B cell (primary cell): ENCODE measurements around the gene PREP. TPM values are rescaled to one million over a fixed set of nuclear protein-coding genes. Genes with fewer than 3 reads are reported as not detected.

Source experiments
- ATAC-seq: fragments of 200-7000 bp; cut with Tn5 transposase; one replicate; pipeline ENCODE4 v1.10.0; 2021; ENCODE audit warnings: low read depth, mild to moderate bottlenecking, moderate number of reproducible peaks, moderate library complexity
- CTCF ChIA-PET: fragments of 350-600 bp; sonication (Branson Sonifier 250); formaldehyde crosslinking; loops from one replicate; lab custom pipeline; 2021; ENCODE audit warnings: antibody characterized with exemption, inconsistent platforms; lab: Charles Lee
- POLR2A ChIA-PET: fragments of 350-600 bp; sonication (Branson Sonifier 250); formaldehyde crosslinking; loops from one replicate; lab custom pipeline; 2021; ENCODE audit warnings: antibody characterized with exemption; lab: Charles Lee
- DNase-seq: peaks from one replicate; pipeline ENCODE4 v3.0.0; 2013
- H2AFZ ChIP-seq: 2 replicates; pipeline ENCODE4 v1.6.1; 2012; ENCODE audit warnings: mild to moderate bottlenecking, low read depth, low read length; ENCODE audit not compliant: insufficient read depth, poor library complexity, severe bottlenecking
- H3K27ac ChIP-seq, 2 donors: 1 replicate in 1 of 2; 2 replicates in 1 of 2; pipeline ENCODE4 v1.5.1; 2012 to 2013; ENCODE audit warnings: low read length in 2 of 2, mild to moderate bottlenecking in 2 of 2, moderate library complexity in 1 of 2
- H3K27me3 ChIP-seq, 4 experiments: fragments of 200-600 bp in 1 of 4; sonication (generic) in 1 of 4; replicated peaks in 1 of 4; 1 replicate in 2 of 4; 2 replicates in 2 of 4; pipeline versions ENCODE4 v1.6.1 to v1.7.0; 2013 to 2016; ENCODE audit warnings: low read length in 3 of 4, mild to moderate bottlenecking in 2 of 4, mixed read lengths in 1 of 4, moderate library complexity in 1 of 4; ENCODE audit not compliant: insufficient read depth in 4 of 4, control insufficient read depth in 3 of 4; ENCODE audit errors: control extremely low read depth in 1 of 4
- H3K36me3 ChIP-seq, 2 experiments: replicated peaks in 1 of 2; 1 replicate in 1 of 2; 2 replicates in 1 of 2; pipeline versions ENCODE4 v1.6.1 to v1.7.1; 2013; ENCODE audit warnings: low read length in 1 of 2; ENCODE audit not compliant: insufficient read depth in 2 of 2, control insufficient read depth in 1 of 2; ENCODE audit errors: control extremely low read depth in 1 of 2, extremely low read depth in 1 of 2
- H3K4me1 ChIP-seq, 2 donors: fragments of 200-600 bp in 1 of 2; sonication (generic) in 1 of 2; 1 replicate in 1 of 2; 2 replicates in 1 of 2; pipeline versions ENCODE4 v1.5.1 to v1.6.1; 2013 to 2017; ENCODE audit warnings: low read length in 2 of 2; ENCODE audit not compliant: control insufficient read depth in 2 of 2, insufficient read depth in 2 of 2
- H3K4me2 ChIP-seq: replicated peaks from 2 replicates; pipeline ENCODE3; 2012; ENCODE audit warnings: mild to moderate bottlenecking, low read depth, low read length; ENCODE audit not compliant: poor library complexity, severe bottlenecking
- H3K4me3 ChIP-seq, 5 experiments: fragments of 200-600 bp in 1 of 5; sonication (generic) in 1 of 5; 1 replicate in 3 of 5; 2 replicates in 2 of 5; pipeline versions ENCODE4 v1.5.1 to v1.7.0; 2011 to 2016; ENCODE audit warnings: low read length in 4 of 5, mild to moderate bottlenecking in 4 of 5, low read depth in 2 of 5, control low read depth in 1 of 5, moderate library complexity in 1 of 5; ENCODE audit not compliant: insufficient read depth in 1 of 5; ENCODE audit errors: control extremely low read depth in 1 of 5, extremely low read depth in 1 of 5
- H3K79me2 ChIP-seq: fragments of 200-600 bp; sonication (generic); one replicate; pipeline ENCODE4 v1.6.0; 2016; ENCODE audit warnings: low read length; ENCODE audit not compliant: control insufficient read depth, insufficient read depth
- H3K9ac ChIP-seq: fragments of 200-600 bp; sonication (generic); 2 replicates; pipeline ENCODE4 v1.6.1; 2017; ENCODE audit warnings: mild to moderate bottlenecking, low read length, moderate library complexity
- H3K9me3 ChIP-seq, 3 donors: one replicate each; pipeline versions ENCODE4 v1.6.1 to v1.7.1; 2013; ENCODE audit warnings: low read length in 2 of 3; ENCODE audit not compliant: control insufficient read depth in 2 of 3, insufficient read depth in 1 of 3; ENCODE audit errors: control extremely low read depth in 1 of 3
- H4K20me1 ChIP-seq: 2 replicates; pipeline ENCODE4 v1.6.0; 2012; ENCODE audit warnings: mild to moderate bottlenecking, low read length; ENCODE audit not compliant: insufficient read depth, control insufficient read depth, poor library complexity, severe bottlenecking
- H3K27ac Mint-ChIP-seq: one replicate; pipeline ENCODE4 v1.8.0; 2021; ENCODE audit warnings: mixed read lengths
- H3K27me3 Mint-ChIP-seq: one replicate; pipeline ENCODE4 v1.8.0; 2021; ENCODE audit warnings: mixed read lengths
- H3K4me1 Mint-ChIP-seq: one replicate; pipeline ENCODE4 v1.8.0; 2021; ENCODE audit warnings: mixed read lengths
- H3K4me3 Mint-ChIP-seq: one replicate; pipeline ENCODE4 v1.8.0; 2021; ENCODE audit warnings: mixed read lengths
- H3K9me3 Mint-ChIP-seq: one replicate; pipeline ENCODE4 v1.8.0; 2022; ENCODE audit warnings: mixed read lengths; ENCODE audit not compliant: insufficient read depth
- EZH2 ChIP-seq: IDR thresholded peaks from 2 replicates; pipeline ENCODE4 v1.6.1; 2012; ENCODE audit warnings: borderline replicate concordance, low read depth, mild to moderate bottlenecking, moderate library complexity, low read length; ENCODE audit not compliant: insufficient read depth, poor library complexity, severe bottlenecking
- WGBS: methylation state at CpG from one replicate; pipeline ENCODE4 v1.1.5; 2013; ENCODE audit warnings: missing lambda C conversion rate; ENCODE audit not compliant: insufficient coverage; 5-methylcytosine and 5-hydroxymethylcytosine counted together
- intact Hi-C: fragments of 100-400 bp; cut with micrococcal nuclease; formaldehyde crosslinking; loops from one replicate; pipeline ENCODE4 v1.10.0; 2022
- polyA plus RNA-seq: library from polyadenylated mRNA; depleted of rRNA; stranded (reverse); fragments of >200 nt; gene quantifications from 2 replicates; pipeline ENCODE4 v1.2.3, GENCODE V29; 2012
- total RNA-seq, 2 donors: library from RNA; stranded (reverse); fragments of 120-200 nt in 1 of 2; gene quantifications; 1 replicate in 1 of 2; 2 replicates in 1 of 2; pipeline versions ENCODE4 v1.2.3 to v1.2.4, GENCODE V29; 2013 to 2022
- TF ChIP-seq, protein P1 (sequence below): fragments of 200-600 bp; IDR thresholded peaks from one replicate; pipeline ENCODE4 v1.8.0; 2022; ENCODE audit warnings: antibody characterized with exemption, mild to moderate bottlenecking

The PREP gene
- total and polyA plus RNA-seq, 2 donors (not counting 1 experiment from before 2014, with no cell fraction given) = 12.2 to 27.0 TPM

DNA sequence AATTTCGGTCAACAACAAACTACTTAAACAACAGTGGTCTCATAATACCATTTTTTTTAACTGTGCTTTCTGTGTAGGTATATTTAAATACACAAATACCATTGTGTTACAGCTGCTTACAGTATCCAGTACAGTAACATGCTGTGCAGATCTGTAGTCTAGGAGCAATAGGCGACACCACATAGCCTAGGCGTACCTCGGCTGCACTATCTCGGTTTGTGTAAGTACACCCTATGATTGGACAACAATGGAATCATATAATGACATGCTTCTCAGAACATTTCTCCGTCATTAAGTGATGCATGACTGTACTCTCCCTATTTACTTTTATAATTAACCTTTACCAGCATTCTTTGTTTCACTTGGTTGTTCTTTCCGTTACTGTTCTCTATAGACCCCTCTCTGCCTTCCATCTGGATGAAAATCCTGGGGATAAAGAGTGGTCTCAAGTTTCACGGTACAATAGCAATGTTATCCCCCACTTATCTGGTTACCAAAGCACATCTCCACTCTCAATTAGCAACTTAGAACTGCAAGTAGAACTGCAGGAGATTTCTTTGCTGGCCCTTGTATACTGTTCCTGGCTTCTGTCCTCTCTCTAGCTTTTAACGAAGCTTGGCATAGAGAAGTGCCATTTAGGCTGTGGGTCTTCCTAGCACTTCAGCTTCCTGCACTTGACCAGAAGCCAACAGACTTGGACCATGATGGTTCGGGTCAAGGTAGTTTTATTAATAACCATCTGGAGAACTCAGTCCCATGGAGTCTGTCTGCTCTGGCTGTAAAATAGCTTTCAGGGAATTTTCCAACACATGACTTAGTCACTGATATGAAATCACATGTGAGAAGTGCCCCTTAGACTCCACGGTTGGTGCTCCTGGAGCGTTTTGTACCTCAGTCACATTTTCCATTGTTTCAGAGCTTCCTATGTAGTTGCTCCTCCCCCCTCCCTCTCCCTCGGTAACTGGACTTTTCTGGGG, 142.7 kb downstream of the PREP start:
- no peak overlapping the region for H2AFZ ChIP-seq
- Mint-ChIP-seq H3K27ac (no peak overlapping the region), H3K4me3 (no peak overlapping the region), H3K4me1 (no peaks in the 10 kb centered on the region), H3K9me3 (no peaks in the 10 kb centered on the region), H3K27me3 (peaks cover 22% of the 10 kb centered on the region)
- intact Hi-C loops = no loop called here
- no peak overlapping the region for H3K4me3 ChIP-seq
- no peaks in the 10 kb centered on the region for H3K4me1 ChIP-seq
- H3K4me2 ChIP-seq = no peak overlapping the region
- POLR2A ChIA-PET = no interaction called here
- no peak for ATAC-seq
- H3K9ac ChIP-seq = no peak overlapping the region
- no peaks in the 10 kb centered on the region for H4K20me1 ChIP-seq
- 87% methylated on average over 6 of the region's 13 CpGs for WGBS
- H3K27ac ChIP-seq = no peak overlapping the region
- no peaks in the 10 kb centered on the region for H3K79me2 ChIP-seq
- peaks cover 0 to 5% (median 0%) of the 10 kb centered on the region in 4 experiments for H3K27me3 ChIP-seq
- H3K9me3 ChIP-seq = no peaks in the 10 kb centered on the region
- CTCF ChIA-PET = no interaction called here
- no peak for DNase-seq
- no peaks in the 10 kb centered on the region for H3K36me3 ChIP-seq
- TF ChIP-seq EZH2 = no peak
- TF ChIP-seq, protein P1, sequence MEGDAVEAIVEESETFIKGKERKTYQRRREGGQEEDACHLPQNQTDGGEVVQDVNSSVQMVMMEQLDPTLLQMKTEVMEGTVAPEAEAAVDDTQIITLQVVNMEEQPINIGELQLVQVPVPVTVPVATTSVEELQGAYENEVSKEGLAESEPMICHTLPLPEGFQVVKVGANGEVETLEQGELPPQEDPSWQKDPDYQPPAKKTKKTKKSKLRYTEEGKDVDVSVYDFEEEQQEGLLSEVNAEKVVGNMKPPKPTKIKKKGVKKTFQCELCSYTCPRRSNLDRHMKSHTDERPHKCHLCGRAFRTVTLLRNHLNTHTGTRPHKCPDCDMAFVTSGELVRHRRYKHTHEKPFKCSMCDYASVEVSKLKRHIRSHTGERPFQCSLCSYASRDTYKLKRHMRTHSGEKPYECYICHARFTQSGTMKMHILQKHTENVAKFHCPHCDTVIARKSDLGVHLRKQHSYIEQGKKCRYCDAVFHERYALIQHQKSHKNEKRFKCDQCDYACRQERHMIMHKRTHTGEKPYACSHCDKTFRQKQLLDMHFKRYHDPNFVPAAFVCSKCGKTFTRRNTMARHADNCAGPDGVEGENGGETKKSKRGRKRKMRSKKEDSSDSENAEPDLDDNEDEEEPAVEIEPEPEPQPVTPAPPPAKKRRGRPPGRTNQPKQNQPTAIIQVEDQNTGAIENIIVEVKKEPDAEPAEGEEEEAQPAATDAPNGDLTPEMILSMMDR = no peak

DNA sequence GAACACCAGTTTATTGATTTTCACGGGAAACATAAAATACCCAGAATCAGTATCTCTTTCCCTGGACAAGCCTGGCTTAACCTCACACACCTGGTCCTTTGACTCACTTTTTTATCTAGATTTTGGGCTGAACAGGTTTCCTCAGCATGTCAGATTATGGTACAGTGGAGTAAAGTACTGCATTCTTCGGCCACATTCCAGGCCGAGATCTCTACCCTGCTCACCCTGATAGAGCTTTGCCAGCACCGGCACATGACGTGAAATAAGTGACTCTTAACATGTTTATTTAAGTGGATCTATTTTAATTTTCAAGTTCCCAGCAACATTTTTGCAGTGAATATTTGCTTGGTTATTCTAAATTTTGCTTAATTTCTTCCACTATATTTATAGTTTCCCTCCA, 144.1 kb downstream of the PREP start:
- H3K4me2 ChIP-seq = no peak overlapping the region
- no peak overlapping the region for H2AFZ ChIP-seq
- no peak overlapping the region for H3K4me3 ChIP-seq
- intact Hi-C loops = no loop called here
- DNase-seq (no peak), ATAC-seq (no peak)
- H3K27ac Mint-ChIP-seq = no peak overlapping the region
- no peak overlapping the region for H3K9ac ChIP-seq
- 100% methylated on average over 1 of the region's 5 CpGs for WGBS
- ChIA-PET POLR2A (no interaction called here), CTCF (no interaction called here)
- no peak for TF ChIP-seq EZH2
- TF ChIP-seq, protein P1 = no peak
- no peak overlapping the region for H3K27ac ChIP-seq
- H4K20me1 ChIP-seq = no peaks in the 10 kb centered on the region
- H3K4me1 Mint-ChIP-seq = no peaks in the 10 kb centered on the region
- no peaks in the 10 kb centered on the region for H3K9me3 ChIP-seq
- no peaks in the 10 kb centered on the region for H3K9me3 Mint-ChIP-seq
- H3K4me1 ChIP-seq = no peaks in the 10 kb centered on the region
- H3K79me2 ChIP-seq = no peaks in the 10 kb centered on the region
- no peaks in the 10 kb centered on the region for H3K36me3 ChIP-seq
- H3K27me3 ChIP-seq = peaks cover 0 to 5% (median 0%) of the 10 kb centered on the region in 4 experiments
- H3K27me3 Mint-ChIP-seq = peaks cover 22% of the 10 kb centered on the region
- no peak overlapping the region for H3K4me3 Mint-ChIP-seq
